Adrenal gland (tissue), 5 donors: ENCODE data around the gene MPP3.

Experiments
- CTCF ChIP-seq, 6 experiments: fragments of 450-650 bp in 4 of 6; fragments of 200-600 bp in 2 of 6; sonication (generic) in 1 of 6; IDR thresholded peaks; 1 replicate in 5 of 6; 2 replicates in 1 of 6; pipeline versions ENCODE4 v1.5.1 to v1.8.0; 2016 to 2021; ENCODE audit warnings: antibody characterized with exemption in 6 of 6, mild to moderate bottlenecking in 2 of 6, moderate library complexity in 1 of 6
- POLR2A ChIP-seq, 2 donors: fragments of 450-650 bp; IDR thresholded peaks; one replicate each; pipeline ENCODE4 v1.6.1; 2017; ENCODE audit warnings: antibody characterized with exemption in 2 of 2, mild to moderate bottlenecking in 2 of 2, moderate library complexity in 1 of 2
- donor health status: DM: no; HTN: no; CAD: no.

- no peak for TF ChIP-seq CTCF (IDR thresholded peaks at IDR 0.05)
- TF ChIP-seq POLR2A (IDR thresholded peaks at IDR 0.05) = no peak
Observed at GRCh38 chr17:43812396-43813265, 20.3 kb downstream of the MPP3 start.
